GM21447 (cell line): Measurements from ENCODE around the gene GAST.
A peak's percentile ranks its signal among the peaks of the same experiment; 100 is the strongest.
"Not testable (repeated sequence)": the region's sequence is repeated elsewhere in the genome, so short reads cannot be mapped to it uniquely, and the experiment has no call there.

ENCODE experiments used
- ATAC-seq: cut with Tn5 transposase; IDR thresholded peaks from one replicate; pipeline ENCODE4 v1.9.1; 2021; ENCODE audit not compliant: unreplicated experiment

GAST gene

GRCh38 chr17:41683441-41684007 lies 28.6 kb upstream of the GAST start:
- ATAC-seq = no peak

GRCh38 chr17:41684035-41684434 lies 28.1 kb upstream of the GAST start:
- ATAC-seq = no peak

DNA sequence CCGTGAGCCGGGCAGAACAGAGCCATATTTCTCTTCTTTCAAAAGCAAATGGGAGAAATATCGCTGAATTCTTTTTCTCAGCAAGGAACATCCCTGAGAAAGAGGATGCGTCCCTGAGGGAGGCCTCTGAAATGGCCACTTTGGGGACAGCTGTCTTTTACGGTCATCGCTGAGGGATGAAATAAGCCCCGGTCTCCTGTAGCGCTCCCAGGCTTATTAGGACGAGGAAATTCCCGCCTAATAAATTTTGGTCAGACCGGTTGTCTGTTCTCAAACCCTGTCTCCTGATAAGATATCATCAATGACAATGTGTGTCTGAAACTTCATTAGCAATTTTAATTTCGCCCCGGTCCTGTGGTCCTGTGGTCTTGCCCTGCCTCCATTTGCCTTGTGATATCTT lies 26.4 kb upstream of the GAST start:
- not testable (repeated sequence) for ATAC-seq

GRCh38 chr17:41686281-41686680 lies 25.9 kb upstream of the GAST start:
- no peak for ATAC-seq

DNA sequence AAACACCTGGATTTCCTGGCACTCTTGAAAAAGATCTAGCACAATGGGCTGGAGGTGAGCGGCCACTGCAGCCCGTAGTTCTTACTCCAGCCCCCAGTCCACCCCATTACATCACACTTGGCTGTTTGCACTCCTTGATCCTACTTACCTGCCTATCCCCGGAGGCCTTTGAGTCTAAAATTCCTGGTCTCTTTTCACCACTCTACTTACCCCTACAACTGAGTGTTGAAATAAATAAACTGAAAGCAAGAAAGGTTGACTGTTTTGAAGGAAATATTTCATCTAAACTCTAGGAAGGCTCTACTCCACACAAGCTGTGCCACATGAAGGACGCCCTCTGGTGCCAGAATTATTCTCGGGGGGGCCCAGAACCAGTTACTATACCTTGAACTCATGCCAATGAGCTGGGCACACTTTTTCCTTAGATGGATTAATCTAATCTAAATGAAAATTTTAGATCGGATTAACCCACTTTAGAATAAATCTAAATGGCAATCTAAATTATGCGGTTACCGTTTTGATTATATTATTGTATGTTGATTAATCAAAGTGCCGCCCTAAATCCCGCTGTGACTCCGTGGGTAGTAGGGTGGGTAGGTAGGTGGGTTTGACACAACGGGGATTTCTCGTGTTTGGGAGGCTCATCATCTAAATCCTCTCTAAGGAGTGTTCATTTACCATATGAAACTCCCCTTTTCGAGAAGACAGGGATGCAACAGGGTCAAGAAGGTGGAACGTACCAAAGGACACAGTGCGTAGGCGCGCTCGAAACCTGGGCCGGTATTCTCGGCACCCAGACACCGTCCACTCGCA lies 24.1 kb upstream of the GAST start:
- no peak for ATAC-seq

- ATAC-seq = peak; percentile 69
Observed at GRCh38 chr17:41688641-41689496, 23.3 kb upstream of the GAST start, which contains the start of gene EIF1. Gene EIF1 (plus strand): TSS chr17:41688885. CDS start chr17:41689039, 154 bp downstream.

GRCh38 chr17:41689497-41690299 lies 22.4 kb upstream of the GAST start:
- ATAC-seq = no peak

DNA sequence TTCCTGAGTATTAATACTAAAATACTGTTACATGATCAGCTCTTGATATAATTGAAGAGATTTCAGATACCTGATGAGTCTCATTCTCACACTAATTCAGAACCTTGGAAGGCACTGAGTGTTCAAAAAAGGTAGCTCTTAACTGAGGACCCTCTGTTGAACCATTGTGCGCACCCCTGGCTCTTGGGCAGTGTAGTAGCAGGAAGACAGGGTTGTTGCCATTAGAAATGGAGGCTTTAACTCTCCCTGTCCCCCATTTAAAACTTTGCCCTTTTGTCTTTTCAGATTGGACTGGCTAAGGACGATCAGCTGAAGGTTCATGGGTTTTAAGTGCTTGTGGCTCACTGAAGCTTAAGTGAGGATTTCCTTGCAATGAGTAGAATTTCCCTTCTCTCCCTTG lies 21.6 kb upstream of the GAST start:
- ATAC-seq = no peak

DNA sequence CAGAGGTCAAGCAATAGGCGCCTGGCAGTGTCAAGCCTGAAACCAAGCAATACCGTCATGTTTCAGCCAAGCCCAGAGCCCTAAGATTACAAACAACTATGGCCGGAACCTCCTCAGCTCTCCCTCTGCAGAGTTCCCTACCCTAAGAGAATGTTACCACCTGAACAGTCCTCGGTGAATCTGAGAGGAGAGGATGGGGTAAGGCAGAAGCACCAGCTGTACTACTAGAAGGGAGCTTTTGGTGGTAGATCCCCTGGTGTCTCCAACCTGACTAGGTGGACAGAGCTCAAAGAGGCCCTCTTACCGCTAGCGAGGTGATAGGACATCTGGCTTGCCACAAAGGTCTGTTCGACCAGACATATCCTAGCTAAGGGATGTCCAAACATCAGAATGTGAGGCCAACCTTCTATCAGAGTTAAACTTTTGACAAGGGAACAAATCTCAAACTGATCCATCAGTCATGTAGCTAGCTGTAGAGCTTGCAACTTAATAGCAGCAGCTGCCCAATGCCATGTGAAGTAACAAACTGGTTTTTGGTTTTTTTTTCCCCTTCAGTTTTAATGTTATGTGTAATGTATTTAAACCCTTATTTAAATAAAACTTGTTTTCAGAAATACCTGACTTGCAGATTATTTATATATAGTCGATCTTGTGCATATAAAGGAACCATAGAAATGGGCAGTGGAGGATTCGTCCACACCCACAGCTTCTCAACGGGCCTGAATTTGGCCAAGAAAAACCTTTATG lies 20.9 kb upstream of the GAST start:
- no peak for ATAC-seq

GRCh38 chr17:41692722-41693521 lies 19.2 kb upstream of the GAST start:
- ATAC-seq = no peak

DNA sequence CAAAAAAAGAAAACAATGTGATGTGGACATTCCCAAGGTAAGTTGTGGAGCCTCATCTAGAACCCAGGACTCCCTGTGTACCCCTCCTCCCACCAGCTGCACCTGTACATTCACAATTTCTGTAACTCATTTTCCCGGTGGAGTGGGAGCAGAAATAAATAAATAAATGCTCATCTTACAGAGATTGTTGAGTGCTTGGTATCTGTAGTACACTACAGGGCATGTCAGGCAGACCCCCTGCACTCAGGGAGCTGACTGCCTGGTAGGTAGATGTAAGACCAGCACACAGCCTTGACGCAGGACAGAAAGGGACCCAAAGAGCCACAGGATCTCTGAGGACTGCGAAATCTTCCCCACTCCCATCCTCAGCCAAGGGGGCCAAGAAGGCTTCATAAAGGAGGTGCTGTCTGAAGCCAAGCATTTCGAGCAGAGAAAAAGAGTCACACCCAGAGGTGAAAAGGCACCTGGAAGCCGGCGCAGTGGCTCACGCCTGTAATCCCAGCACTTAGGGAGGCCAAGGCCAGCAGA lies 16.9 kb upstream of the GAST start:
- ATAC-seq = no peak

DNA sequence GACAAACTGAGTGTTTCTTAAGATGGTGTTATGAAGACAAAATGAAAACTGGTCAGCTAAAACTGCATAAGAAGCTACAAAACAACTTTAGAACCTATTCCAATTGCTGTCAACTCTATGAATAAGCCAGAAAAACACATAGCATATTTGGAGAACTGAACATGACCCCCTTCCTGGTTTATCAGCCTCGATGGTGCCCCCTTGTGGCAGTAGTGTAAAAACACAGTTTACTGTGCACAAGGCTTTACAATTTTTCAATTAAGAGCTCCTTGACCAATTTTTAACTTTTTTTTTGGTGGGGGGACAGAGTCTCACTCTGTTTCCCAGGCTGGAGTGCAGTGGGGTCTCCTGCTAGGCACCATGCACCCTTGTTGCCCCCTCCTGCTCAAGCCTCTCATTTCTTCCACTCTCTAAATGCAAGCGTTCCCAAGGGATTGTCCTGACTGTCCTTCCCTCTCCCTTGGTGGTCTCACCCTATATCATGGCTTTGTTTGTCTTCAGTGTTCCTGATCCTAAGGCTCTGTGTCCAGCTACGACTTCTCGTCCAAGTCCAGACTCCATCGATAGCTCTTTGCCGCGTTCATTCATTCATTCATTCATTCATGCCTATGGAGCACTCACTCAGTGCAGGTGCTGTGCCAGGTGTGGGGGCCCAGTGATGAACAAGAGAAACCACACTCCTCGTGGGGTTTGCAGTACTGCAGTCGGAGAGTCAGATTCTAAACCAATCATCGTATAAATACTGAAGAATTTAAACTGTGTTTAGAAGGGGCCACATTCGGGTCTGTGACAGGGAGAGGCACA lies 16.0 kb upstream of the GAST start:
- no peak for ATAC-seq

DNA sequence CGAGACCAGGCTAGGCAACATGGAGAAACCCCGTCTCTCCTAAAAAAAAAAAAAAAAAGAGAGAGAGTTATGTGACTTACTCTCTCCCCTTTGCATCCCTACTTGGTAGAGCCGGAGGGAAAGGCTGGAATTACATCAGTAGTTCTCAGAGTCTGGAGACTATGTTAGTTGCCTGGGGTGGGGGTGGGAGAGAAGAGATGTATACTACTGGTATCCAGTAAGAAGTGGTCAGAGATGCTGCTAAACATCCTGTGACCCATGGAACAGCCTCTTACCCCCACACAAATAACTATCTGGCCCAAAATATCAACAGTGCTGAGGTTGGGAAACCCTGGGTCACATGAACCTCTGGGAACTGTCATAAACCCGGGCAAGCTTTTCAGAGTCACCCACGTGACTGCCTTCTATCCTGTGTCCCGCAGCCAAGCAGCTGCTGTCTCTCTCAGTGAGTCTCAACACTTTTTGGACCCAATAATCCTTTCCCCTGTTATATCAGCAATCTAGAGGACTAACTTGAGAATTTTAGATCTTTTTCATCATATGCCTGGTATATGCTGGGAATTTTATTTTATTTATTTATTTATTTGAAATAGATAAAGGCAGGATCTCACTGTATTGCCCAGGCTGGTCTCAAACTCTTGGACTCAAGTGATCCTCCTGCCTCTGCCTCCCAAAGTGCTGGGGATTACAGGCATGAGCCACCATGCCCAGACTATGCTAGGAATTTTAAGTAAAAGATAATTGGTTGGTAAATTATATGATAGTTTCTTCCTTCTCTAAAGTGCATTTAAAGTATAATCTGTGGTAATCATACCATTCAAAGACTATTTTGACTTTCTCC lies 14.8 kb upstream of the GAST start:
- no peak for ATAC-seq

DNA sequence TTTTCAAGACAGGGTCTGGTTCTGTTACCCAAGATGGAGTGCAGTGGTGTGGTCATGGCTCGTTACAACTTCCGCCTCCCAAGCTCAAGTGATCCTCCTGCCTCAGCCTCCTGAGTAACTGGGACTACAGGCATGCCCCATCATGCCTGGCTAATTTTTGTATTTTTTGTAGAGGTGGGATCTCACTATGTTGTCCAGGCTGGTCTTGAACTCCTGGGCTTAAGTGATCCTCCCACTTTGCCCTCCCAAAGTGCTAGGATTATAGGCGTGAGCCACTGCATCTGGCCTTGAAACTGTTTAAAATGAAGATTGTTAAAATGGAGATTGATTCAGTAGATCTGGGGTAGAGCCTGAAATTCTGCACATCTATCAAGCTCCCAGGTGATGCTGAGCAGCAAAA lies 11.3 kb upstream of the GAST start:
- not testable (repeated sequence) for ATAC-seq

GRCh38 chr17:41702712-41703111 lies 9.4 kb upstream of the GAST start:
- ATAC-seq = no peak

DNA sequence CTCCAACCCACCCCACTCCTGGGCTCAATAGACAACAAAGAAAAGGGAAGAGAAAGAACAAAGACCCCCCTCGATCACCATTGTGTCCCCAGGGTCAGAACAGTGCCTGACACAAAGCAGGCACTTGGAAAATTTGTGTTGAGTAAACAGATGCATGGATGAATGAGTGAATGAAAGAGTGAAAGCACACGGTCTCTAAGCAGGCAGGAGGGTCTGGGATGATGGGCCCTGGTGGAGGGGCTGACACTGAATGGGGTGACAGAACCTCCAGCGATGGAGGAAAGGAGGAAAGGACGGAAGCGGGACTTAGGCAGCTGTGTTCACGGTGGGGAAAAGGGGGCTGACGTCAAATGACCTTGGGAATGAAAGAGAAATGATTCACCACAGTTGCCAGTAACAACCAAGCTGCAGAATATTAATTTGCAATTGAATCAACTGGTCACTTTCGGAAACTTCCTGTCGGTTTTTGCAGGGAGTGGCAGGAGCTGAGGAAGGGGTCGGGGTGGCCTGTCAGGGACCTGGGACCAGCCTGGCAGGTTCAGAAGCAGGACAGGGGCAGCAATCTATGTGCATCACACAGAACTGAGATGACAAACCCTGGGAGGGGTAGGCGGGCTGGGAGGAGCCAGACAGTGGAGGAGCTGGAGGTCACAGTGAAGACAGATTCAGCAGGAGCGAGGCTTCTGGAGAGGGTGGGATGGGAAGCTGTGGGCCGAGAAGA lies 6.7 kb upstream of the GAST start:
- ATAC-seq = no peak
